HepG2 (cell line): Measurements from ENCODE around the gene TADA2A. TPM values are rescaled to one million over a fixed set of nuclear protein-coding genes. Genes with fewer than 3 reads are reported as not detected.

Source experiments
- ATF7-NPFF ChIP-seq: sonication (generic); formaldehyde crosslinking; IDR thresholded peaks from 2 replicates; pipeline ENCODE4 v1.8.1; 2023; ENCODE audit warnings: mild to moderate bottlenecking, low read depth, missing genetic modification reagents, moderate library complexity
- MED13 ChIP-seq: sonication (generic); formaldehyde crosslinking; IDR thresholded peaks from 2 replicates; pipeline ENCODE4 v1.5.0; 2020; ENCODE audit warnings: missing genetic modification reagents
- MYC ChIP-seq: sonication (generic); formaldehyde crosslinking; IDR thresholded peaks from 2 replicates; pipeline ENCODE4 v1.9.0; 2021; ENCODE audit warnings: missing genetic modification reagents, borderline replicate concordance
- NONO ChIP-seq, 2 experiments: fragments of 450-650 bp in 1 of 2; sonication (generic) in 1 of 2; formaldehyde crosslinking in 1 of 2; IDR thresholded peaks in 1 of 2; conservative IDR thresholded peaks in 1 of 2; 2 replicates each; pipeline versions ENCODE4 v1.6.1 to v1.8.0; 2017 to 2022; ENCODE audit warnings: mild to moderate bottlenecking in 1 of 2, missing genetic modification reagents in 1 of 2, moderate library complexity in 1 of 2
- PAF1 ChIP-seq: IDR thresholded peaks from 2 replicates; pipeline ENCODE4 v1.6.1; 2016; ENCODE audit warnings: missing genetic modification reagents, missing compliant biosample characterization
- PAWR ChIP-seq: sonication (generic); formaldehyde crosslinking; IDR thresholded peaks from 2 replicates; pipeline ENCODE4 v1.4.0; 2020; ENCODE audit warnings: missing genetic modification reagents, mild to moderate bottlenecking, borderline replicate concordance
- POLR2AphosphoS5 ChIP-seq: IDR thresholded peaks from 2 replicates; pipeline ENCODE4 v1.6.1; 2012; ENCODE audit warnings: low read depth, low read length
- REXO4 ChIP-seq: sonication (generic); formaldehyde crosslinking; IDR thresholded peaks from 2 replicates; pipeline ENCODE4 v1.8.0; 2022; ENCODE audit warnings: missing genetic modification reagents, mild to moderate bottlenecking, borderline replicate concordance
- RFXAP ChIP-seq: sonication (generic); formaldehyde crosslinking; IDR thresholded peaks from 2 replicates; pipeline ENCODE4 v1.4.0; 2020; ENCODE audit warnings: missing genetic modification reagents, borderline replicate concordance
- TARDBP ChIP-seq: sonication (generic); formaldehyde crosslinking; IDR thresholded peaks from 2 replicates; pipeline ENCODE4 v1.8.0; 2022; ENCODE audit warnings: mild to moderate bottlenecking, missing genetic modification reagents
- TCF7 ChIP-seq: sonication (generic); IDR thresholded peaks from 2 replicates; pipeline ENCODE4 v1.6.1; 2016; ENCODE audit warnings: antibody characterized with exemption, low read depth
- THAP9 ChIP-seq: sonication (generic); formaldehyde crosslinking; IDR thresholded peaks from 2 replicates; pipeline ENCODE4; 2020; ENCODE audit warnings: missing genetic modification reagents, mild to moderate bottlenecking, borderline replicate concordance
- ZBTB49 ChIP-seq: sonication (generic); formaldehyde crosslinking; IDR thresholded peaks from 2 replicates; pipeline ENCODE4 v1.4.0; 2020; ENCODE audit warnings: missing genetic modification reagents, borderline replicate concordance
- ZFP36L1 ChIP-seq: sonication (generic); formaldehyde crosslinking; IDR thresholded peaks from 2 replicates; pipeline ENCODE4 v1.8.0; 2022; ENCODE audit warnings: mild to moderate bottlenecking, missing genetic modification reagents, moderate library complexity
- ZNF275 ChIP-seq: sonication (generic); formaldehyde crosslinking; IDR thresholded peaks from 2 replicates; pipeline ENCODE4 v1.8.0; 2022; ENCODE audit warnings: missing genetic modification reagents, mild to moderate bottlenecking, inconsistent platforms, borderline replicate concordance
- ZNF350 ChIP-seq: sonication (generic); formaldehyde crosslinking; IDR thresholded peaks from 2 replicates; pipeline ENCODE4 v1.4.0; 2020; ENCODE audit warnings: mild to moderate bottlenecking, low read depth, missing genetic modification reagents, borderline replicate concordance
- ZNF703 ChIP-seq: sonication (generic); formaldehyde crosslinking; IDR thresholded peaks from 2 replicates; pipeline ENCODE4 v1.5.1; 2020; ENCODE audit warnings: missing genetic modification reagents, mild to moderate bottlenecking, moderate library complexity, borderline replicate concordance
- ZNF782 ChIP-seq: sonication (generic); formaldehyde crosslinking; IDR thresholded peaks from 2 replicates; pipeline ENCODE4 v1.4.0; 2020; ENCODE audit warnings: missing genetic modification reagents, mild to moderate bottlenecking, borderline replicate concordance
- ZNF784 ChIP-seq: sonication (generic); formaldehyde crosslinking; IDR thresholded peaks from 2 replicates; pipeline ENCODE4 v1.5.1; 2020; ENCODE audit warnings: missing genetic modification reagents, mild to moderate bottlenecking, borderline replicate concordance
- ZNF790 ChIP-seq: sonication (generic); formaldehyde crosslinking; IDR thresholded peaks from 2 replicates; pipeline ENCODE4 v1.8.0; 2022; ENCODE audit warnings: missing genetic modification reagents, mild to moderate bottlenecking, borderline replicate concordance
- polyA plus RNA-seq, 8 experiments: library from polyadenylated mRNA; depleted of rRNA in 3 of 8; stranded (reverse) in 7 of 8; unstranded in 1 of 8; fragments of >200 nt; fragmentation: Illumina TruSeq in 4 of 8; extraction: Trizol in 4 of 8; gene quantifications; 2 replicates each; pipeline versions ENCODE4 v1.2.1 to v1.2.3, GENCODE V29; 2011 to 2016; ENCODE audit warnings: low read depth in 4 of 8, missing spikeins in 1 of 8, mixed read lengths in 1 of 8; ENCODE audit not compliant: insufficient read depth in 1 of 8
- total RNA-seq, 5 experiments: library from RNA; depleted of rRNA; stranded (reverse); fragments of >200 nt; fragmentation: Illumina TruSeq; extraction: Trizol; gene quantifications; 2 replicates each; pipeline ENCODE4 v1.2.3, GENCODE V29; 2016; ENCODE audit warnings: low read depth in 1 of 5

Gene TADA2A
- total and polyA plus RNA-seq, 2 of the 13 experiments (the other 11 are each of a cell fraction or from before 2014, with no cell fraction given) = 8.0 to 14.0 TPM

GRCh38 chr17:37358830-37359681 lies 47.6 kb upstream of the TADA2A start (continued):
- TF ChIP-seq ZFP36L1 (CRISPR knock-in tag) = peak; percentile 77; the same call in 1 of the 2 replicates
- peak; percentile 69; the same call in 1 of the 2 replicates for TF ChIP-seq ZNF275 (CRISPR knock-in tag)
- TF ChIP-seq ZNF782 = no peak
- peak; percentile 40; the same call in 1 of the 2 replicates for TF ChIP-seq MED13 (CRISPR knock-in tag)
- 0 out of 2 replicates have a peak, but pooled peaks have one; percentile 35 for TF ChIP-seq ZNF703 (CRISPR knock-in tag)
- peak; percentile 18; the same call in 1 of the 2 replicates for TF ChIP-seq TARDBP (CRISPR knock-in tag)
- TF ChIP-seq RFXAP = peak; percentile 50; the same call in 1 of the 2 replicates
- no peak for TF ChIP-seq ZNF790 (CRISPR knock-in tag)
- peak; percentile 93 for TF ChIP-seq MYC
- no peak for TF ChIP-seq PAWR (CRISPR knock-in tag)
- TF ChIP-seq ZNF350 (CRISPR knock-in tag) = peak; percentile 21; the same call in 1 of the 2 replicates
- TF ChIP-seq TCF7 = no peak
- TF ChIP-seq PAF1 (CRISPR knock-in tag) = 0 out of 2 replicates have a peak, but pooled peaks have one; percentile 47
- TF ChIP-seq NONO (IDR thresholded peaks at IDR 0.05) = no peak
- peak; percentile 65 for TF ChIP-seq NONO (CRISPR knock-in tag; conservative IDR thresholded peaks at IDR 0.05)
- TF ChIP-seq ZBTB49 (CRISPR knock-in tag) = no peak
- TF ChIP-seq REXO4 (CRISPR knock-in tag) = no peak
- peak; percentile 45; the same call in 1 of the 2 replicates for TF ChIP-seq THAP9 (CRISPR knock-in tag)
- TF ChIP-seq ATF7-NPFF = no peak; the same call in 1 of the 2 replicates
- no peak; the same call in 1 of the 2 replicates for TF ChIP-seq ZNF784
- peak; percentile 76 for TF ChIP-seq POLR2AphosphoS5
